Activated CD4-positive, alpha-beta T cell treated with anti-CD3 and anti-CD28 coated beads for 1 hour (primary cell): ENCODE data around the gene SIK3.

Experiments
- DNase-seq: peaks from one replicate; pipeline ENCODE4 v3.0.0-alpha.2; 2020

The SIK3 gene

DNA sequence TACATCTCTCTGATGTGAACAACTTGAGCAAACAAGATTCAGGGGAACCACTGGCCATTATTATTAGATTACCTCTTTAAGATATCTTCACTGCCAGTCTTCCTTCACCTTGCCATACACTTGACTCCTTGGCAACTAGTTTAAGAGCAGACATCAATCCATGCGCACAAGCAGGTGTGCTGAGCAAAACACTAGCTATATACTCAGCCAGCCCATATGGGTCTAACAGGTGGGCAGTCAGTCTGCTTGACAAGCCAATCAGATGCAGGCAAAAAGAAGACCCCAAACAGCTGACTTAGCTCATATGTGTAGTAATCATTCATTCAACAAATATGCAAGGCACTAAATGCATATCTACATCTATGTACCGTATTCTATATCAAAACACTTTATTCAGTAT is 101.2 kb downstream of the SIK3 start:
- no peak for DNase-seq

DNA sequence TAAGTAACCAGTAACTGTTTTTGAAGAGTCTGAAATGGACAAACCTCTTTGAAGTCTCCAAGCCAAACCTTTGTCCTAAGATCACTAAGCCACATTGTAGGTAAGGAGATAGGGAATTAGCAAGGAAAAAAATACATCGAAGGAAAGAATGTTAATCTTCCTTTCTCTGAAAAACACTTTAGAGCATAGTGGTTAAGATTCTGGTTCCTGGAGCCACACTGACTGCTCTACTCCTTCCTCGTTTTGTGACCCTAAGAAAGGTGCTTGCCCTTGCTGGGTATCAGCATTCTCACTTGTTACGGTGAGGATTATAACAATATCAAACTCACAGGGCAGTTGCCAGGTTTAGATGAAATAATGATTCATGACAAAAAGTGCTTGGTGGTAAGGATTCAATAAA is 104.0 kb downstream of the SIK3 start:
- no peak for DNase-seq

DNA sequence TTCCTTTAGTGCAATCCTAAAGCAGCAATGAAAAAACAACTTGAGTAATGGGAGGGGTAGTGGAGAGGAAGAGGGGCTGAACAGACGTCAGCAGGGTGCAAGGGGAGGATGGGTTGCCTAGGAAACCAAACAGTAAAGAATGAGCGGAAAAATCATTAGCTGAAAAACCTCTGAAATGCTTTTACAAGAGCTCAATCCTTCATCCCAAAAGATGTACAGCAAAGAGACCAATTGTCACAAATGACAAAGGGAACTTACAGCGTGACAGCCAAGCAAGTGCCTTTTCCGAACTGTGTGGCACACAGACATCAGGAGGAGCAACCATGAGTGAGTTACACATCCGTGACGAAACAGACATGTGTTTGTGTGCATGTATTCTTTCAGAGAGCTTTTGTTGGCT is 104.6 kb downstream of the SIK3 start:
- no peak for DNase-seq

DNA sequence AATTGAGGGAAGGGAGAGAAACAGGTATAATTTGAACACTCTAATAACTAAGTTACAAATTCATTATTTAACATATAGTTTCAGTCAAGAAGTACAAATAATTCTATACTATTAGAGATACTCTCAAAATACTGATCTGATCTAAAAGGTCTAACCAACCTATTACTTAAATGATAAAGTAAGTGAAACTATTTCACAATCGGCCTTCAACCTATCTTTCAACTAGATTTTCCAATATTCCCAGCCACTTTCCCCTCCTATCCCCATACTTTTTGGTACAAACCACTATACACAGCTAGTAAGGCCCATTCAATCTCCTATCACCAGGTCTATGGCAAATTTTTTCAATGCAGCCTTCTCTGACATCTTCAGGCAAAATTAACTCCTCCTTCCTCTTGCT is 106.7 kb downstream of the SIK3 start:
- DNase-seq = no peak

DNA sequence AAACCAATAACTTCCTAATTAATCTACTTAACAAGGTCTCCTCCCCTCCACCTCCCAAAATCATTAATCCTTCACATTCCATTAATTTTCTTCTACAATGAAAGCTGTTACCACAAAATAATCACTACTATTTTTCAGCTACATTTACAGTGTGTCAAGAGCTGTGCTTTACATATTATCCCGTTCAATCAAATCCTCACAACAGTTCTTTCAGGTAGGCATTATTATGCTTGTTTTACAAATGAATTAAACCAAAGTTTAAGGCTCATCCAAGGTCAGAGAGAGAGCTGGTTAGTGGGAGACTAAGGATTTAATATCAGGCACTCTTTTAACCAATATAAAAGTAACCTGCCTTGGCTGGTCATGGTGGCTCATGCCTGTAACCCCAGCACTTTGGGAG is 107.4 kb downstream of the SIK3 start:
- DNase-seq = no peak

DNA sequence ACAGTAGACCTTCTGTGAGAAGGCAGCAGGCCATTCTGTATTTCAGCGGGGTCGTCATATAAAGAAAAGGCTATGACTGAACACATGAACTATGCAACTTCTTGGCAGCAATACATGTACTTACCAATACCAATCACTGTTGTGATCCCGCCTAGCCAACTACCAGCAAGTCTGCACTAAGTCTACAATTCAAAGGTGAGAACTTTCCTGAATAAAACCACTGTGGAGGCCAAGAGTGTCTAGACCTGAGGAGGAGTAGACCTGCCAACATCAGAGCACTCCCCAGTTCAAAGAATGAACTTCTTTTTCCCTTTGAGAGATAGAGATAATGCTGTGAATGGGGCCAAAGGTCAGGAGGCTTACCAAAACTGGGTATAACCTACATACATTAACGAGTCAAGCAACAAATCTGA is 108.2 kb downstream of the SIK3 start:
- DNase-seq = no peak

DNA sequence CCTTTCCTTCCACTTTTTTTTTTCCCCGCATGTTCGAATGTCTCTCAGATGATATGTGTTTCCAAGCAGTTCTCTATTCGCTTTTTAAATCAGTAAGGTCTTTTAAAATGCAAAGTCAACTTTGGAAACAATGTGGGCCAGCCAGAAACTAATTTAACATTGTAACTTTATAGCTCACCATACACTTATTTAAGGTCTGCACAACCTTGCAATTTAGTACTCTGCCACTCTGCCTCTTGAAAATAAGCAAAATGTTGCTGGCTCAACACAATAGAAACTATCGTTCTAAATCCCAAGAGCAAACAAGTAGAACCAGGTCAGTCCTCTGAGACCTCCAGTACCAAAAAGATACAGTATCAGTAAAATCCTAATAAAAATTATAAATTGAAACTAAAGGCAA is 109.0 kb downstream of the SIK3 start:
- no peak for DNase-seq

DNA sequence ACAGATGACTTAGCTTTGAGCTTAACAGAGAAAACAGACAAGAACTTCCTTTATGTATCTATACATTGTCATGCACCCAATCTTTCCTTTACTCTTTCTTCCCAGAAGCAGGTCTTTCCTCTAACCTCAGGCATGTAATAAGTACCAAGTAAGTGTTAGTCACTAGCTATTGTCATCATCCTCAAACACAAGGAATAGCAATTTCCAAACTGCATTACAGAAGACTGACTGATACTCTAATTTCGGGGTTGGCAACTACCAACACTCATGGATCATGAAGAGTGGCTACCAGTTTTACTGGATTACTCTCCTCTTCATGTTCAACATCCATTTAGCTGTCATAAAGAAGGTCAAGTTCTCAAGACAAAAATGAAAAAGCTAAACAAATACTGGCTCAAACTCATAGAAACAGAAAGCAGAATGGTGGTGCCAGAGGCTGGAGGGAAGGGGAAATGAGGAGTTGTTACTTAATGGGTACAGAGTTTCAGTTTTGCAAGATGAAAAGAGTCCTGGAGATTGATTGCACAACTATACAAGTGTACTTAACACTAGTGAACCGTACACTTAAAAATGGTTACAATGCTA is 111.6 kb downstream of the SIK3 start:
- DNase-seq = no peak

DNA sequence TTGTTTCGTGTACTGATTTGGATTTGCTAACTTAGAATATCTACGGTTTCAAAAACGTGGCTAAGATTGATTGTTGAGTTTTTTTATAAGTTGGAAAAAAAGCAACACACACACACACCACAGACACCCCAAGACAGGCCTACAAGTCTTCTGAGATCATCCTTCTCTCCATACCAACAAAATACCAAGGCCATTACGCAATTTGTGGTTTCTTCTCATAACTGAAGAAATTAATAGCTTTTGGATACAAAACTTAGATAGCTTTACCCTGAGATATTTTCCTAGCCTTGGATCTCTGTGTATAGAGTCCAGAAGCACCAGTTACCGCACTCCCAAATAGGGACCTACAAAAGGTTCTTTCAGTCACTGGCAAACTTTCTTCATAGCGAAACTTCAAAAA is 113.6 kb downstream of the SIK3 start:
- no peak for DNase-seq

DNA sequence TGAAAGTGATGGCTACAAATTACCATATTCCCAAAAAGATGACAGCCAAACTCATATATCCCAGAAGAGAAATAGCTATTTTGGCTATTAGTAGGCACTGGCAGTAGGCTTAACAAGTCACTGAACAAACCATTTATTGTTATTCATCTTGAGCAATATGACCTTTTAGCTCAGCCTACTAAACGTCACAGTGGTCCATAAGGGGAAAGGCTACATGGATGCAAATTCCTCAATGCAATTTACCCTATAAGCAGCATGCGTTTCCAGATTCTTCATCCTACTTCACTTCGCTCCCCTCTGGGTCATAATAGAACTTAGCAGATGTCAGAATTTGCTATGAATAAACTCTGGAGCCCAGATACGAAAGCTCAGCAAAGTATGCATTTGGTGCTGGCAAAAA is 114.0 kb downstream of the SIK3 start:
- DNase-seq = no peak

DNA sequence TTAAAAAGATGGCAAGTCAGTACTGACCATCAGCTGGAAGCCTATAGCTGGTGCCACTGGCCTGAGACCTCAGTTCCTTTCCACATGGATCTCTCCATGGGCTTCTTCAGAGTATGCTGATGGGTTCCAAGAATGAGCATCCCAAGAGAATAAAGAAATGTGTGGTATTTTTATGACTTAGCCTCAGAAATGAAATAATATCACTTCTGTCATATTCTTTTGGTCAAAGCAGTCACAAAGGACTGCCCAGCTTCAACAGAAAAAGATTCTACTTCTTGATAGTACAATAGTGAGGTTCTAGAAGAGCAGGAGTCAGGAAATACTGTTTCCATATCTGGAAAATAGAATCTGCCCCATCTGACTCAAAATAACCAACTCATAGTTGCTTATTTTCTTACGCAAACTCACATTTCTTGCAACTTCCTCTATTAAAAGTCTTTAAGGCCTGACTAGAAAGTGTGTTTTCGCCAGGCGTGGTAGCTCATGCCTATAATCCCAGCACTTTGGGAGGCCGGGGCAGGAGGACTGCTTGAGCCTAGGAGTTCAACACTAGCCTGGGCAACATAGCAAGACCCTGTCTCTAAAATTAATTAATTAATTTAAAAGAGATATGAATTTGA is 116.9 kb downstream of the SIK3 start:
- DNase-seq = no peak

DNA sequence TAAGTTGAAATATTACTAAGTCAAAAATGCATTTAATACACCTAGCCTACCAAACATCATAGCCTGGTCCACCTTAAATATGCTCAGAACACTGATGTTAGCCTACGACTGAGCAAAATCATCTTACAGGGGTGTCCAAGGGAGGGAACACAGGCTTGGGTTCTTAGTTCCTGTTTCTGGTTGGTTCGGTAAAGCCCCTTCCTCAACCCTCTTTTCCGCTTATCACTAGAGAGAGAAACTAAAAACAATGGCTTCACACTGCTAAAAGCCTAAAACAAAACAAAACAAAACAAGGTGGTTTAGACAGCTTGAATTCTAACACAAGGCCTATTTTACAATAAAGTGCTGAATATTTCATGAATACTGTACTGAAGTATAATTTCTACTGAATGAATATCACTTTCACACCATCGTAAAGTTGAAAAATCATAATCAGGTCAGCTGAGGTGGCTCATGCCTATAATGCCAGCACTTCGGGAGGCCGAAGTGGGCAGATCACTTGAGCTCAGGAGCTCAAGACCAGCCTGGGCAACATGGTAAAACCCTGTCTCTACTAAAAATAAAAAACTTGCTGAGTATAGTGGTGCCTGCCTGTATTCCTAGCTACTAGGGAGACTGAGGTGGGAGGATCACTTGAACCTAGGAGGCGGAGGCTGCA is 118.0 kb downstream of the SIK3 start:
- DNase-seq = no peak

DNA sequence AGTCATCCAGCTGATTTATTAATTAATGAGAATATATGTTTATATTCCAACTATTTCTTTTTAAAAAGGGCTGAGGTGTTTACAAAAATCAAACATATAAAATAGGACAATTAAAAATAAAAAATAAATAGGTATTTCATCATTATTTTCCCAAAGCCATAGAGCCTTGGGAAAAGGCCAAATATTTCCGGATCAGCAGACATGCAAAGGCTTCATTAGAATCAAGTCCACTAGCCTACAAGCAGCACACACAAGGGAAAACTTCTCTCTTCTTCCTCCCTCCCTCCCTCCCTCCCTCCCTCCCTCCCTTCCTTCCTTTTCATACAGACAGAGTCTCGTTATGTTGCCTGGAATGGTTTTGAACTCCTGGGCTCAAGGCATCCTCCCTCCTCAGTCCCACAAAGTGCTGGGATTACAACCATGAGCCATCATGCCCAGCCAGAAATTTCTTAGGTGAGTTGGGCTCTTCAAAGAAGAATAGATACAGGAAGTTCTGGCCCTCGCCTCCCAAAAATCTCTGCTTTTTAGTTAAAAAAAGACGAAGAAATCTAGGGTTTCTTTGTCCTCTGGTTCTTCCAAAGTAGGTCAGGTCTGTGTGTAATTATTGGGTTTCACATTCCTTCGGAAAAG is 121.2 kb downstream of the SIK3 start:
- no peak for DNase-seq

DNA sequence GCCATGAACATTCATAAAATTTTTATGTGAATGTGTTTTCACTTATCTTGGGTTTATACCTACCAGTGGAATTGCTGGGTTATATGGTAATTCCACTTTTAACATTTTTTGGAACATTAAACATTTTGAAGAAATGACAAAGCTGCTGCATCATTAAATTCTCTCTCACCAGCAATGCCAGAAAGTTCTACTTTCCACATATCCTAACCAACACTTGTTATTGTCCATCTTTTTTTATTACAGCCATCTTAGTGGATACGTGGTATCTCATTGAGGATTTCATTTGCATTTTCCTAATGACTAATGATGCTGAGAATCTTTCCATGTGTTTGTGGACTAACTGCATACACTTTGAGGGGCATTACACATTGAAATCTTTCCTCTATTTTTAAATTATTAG is 122.6 kb downstream of the SIK3 start:
- no peak for DNase-seq

DNA sequence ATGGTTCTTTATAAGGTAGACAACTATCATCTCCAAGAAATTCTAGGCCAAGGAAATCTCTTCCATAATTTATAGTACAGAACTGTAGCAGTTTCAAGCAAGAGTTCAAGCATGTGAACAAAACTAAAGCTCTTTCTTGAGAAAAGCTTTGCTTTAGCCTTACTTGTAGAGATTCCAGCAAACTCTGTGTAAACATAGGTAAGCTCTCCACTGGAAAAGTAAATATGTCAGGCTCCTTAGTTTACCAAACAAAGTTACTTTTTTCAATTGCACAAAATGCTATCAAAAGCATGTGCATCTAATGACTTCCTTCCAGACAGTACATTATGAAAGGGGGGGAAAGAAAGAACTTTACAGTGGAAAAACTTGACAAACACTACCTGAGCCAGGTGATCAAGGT is 125.0 kb downstream of the SIK3 start:
- no peak for DNase-seq

DNA sequence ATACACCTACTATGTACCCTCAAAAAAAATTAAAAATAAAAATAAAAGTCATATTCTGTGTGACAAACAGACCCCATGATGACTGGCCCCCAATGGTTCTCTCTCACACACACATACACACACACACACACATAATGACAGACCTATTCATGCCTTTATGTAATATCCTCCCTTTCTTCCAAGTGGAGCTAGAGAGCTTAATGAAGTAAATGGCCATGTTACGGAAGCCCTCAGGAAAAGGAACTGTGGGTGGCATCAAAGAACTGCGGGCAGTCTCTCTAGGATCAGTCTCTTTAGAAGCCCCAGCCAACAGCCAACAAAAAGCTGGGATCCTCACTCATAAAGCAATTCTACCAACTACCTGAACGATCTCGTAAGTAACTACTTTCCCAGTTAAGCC is 125.5 kb downstream of the SIK3 start:
- no peak for DNase-seq

DNA sequence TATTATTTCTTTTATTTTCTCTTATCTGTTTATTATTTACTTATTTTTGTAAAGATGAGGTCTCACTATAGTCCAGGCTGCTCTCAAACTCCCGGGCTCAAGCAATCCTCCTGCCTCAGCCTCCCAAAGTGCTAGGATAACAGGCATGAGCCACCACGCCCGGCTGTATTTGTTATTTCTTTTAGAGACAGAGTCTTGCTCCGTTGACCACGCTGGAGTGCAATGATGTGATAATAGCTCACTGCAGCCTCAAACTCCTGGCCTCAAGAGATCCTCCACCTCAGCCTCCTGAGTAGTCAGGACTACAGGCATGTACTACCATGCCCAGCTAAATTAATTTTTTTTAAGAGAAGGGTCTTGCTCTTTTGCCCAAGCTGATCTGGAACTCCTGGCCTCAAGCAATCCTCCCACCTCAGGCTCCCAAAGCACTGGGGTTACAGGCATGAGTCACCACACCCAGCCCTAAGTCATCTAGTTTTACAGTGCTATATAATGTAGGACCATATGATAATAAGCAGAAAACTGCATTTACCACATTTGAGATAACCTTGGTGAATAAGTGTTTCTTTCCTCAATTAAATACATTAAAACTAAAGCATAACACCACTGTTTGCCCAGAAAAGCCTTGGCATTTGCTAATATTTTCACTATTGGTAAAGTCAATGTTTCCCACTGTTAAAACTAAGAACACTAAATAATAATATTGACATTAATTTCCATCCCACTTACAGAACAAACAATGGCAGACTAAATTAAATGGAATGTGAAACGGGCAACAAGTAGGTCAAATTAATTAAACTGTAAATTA is 127.5 kb downstream of the SIK3 start:
- DNase-seq = no peak

DNA sequence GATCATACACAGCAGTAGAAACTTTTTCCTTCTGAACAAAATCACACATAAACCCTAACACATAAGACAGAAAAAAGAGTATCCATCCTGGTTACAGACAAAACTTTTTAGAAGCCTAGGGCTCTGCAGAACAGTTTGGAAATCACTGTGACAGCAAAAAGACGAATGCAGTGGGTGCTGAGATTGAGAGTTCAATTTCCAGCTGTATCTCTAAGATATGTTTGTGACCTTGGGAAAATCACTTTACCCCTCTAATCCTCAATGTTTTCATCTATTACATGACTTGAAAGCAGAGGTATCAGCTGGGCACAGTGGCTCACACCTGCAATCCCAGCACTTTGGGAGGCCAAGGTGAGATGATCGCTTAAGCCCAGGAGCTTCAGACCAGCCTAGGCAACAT is 128.5 kb downstream of the SIK3 start:
- DNase-seq = no peak

DNA sequence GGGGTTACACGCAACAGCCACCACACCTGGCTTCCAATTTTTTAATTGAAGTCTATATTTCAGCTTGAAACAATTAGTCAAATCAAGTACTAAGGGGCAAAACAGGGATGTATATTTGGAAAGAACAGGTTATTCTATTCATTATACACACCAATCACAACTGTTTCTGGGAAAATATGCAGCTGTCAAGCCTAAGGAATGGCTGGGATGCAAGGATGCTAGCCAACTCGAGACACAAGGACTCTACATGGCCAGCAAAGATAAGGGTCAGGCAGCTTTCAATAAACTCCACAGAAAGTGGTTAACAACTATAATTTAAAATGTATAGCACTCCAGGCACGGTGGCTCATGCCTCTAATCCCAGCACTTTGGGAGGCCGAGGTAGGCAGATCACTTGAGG is 134.0 kb downstream of the SIK3 start:
- no peak for DNase-seq

DNA sequence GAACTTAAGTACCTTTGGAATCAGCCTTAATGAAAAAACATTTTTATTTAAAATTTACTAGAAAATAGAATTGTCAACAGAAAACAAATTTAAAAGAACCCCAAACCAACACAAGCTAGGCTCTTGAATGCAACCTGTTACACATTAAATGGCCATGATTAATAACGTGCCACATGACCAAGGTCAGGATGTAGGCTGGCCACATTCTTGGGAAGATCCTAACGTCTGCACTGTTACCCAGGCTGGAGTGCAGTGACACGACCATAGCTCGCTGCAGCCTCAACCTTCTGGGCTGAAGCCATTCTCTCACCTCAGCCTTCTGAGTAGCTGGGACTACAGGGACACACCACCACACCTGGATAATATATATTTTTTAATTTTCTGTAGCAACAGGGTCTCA is 134.4 kb downstream of the SIK3 start:
- no peak for DNase-seq

DNA sequence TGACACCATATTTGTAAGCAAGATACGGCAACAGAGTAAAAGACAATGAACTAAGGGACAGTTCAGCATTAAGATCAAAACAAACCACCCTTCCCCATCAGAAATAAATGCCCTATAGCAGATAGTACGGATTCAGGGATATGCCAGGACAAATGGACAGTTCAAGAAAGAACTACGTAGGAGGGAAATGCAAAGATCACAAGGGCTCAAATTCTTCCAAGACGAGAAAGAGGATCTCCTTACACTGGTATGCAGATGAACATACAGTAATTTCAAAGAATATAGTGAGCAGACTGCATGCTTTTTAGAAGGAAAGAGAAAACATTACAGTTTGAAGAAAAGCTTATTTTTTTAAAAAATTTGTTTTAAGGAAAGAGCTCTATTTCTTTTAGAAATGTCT is 136.1 kb downstream of the SIK3 start:
- DNase-seq = no peak

DNA sequence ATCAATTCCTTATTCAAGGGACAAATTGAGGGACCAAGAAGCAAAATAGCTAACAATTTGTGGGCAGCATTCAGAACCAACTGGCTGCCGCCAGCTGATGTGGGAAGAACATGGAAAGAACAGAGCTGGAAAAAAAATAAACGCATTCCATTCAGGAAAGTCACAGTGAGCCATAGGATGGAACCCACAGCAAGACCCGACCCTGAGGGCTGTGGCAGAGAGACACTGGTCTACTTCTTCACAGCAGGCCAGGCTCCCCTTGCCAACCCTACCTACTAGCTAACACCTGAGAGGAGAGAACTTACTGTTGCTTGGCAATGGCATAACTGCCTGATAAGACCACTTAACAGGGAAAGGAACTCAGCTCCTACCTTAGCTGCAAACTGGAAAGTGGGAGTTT is 137.3 kb downstream of the SIK3 start:
- no peak for DNase-seq

DNA sequence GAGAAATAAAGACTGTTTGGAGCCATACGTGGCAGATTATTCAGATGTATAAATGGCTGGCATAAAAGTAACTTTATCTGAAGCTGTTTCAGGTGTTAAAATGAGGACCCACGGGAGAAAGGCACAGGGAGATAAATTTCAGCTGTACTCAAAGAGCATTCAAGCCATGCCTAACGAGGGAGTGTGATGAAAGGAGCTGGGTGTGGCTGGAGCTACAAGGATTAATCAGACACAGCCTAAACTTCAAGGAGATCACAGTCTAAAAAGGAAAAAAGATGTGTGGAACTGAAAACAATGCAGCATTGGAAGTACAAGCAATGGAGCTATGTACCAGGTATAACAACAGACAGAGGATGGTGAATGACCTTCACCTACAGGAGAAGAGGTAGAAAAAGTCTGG is 140.0 kb downstream of the SIK3 start:
- no peak for DNase-seq

DNA sequence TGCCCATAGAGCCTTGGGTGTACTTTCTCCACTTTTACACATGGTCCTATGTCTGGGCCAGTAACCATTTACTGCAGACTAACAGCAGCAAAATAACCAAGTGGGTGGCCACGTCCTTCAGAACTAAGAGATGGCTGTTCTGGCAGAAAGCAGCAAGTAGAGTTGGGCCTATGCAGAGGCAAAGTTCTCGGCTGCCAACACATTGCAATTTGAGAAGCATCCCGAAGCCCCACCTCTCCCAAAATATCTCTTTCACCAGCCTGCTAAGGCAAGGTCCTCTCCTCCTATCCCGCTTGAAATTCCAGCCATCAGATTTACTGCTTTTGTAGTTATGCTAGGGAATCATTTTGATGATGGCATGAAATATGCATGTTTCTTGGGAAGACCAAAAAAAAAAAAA is 142.3 kb downstream of the SIK3 start:
- no peak for DNase-seq
